Activated gamma-delta T cell treated with Interleukin-2 at 50 U/mL for 16 hours (primary cell): ENCODE measurements around the gene SLC35E1.

ENCODE experiments used
- DNase-seq: peaks from one replicate; pipeline ENCODE4 v3.0.0-alpha.2; 2020

SLC35E1 gene

GRCh38 chr19:16596399-16596798, 24.2 kb upstream of the SLC35E1 start:
- DNase-seq: no peak

GRCh38 chr19:16595097-16595496, 22.9 kb upstream of the SLC35E1 start:
- no peak for DNase-seq

GRCh38 chr19:16594681-16595091, 22.5 kb upstream of the SLC35E1 start:
- peak; percentile 37 for DNase-seq

DNA sequence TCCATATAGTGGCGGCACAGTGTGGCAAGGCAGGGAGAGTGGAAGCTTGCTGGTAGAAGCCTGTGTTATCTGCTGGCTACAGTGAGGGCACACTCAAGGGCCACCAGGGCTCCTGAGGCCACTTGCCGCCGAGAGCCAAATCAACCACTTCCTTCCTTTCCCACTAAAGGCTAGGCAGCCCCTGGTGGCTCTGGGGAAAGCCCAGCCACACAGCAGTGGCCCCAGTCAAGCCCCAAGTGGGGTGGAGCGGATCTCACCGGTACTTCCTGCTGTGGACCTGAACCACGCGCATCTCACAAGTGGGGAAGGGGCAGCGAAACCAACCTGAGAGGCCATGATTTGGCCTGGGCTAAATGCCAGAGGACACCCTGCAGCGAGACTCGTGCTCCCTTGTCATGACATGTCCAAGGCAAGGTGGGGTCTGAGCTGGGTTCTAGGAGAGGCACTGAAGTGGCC, 21.9 kb upstream of the SLC35E1 start:
- DNase-seq: peak; percentile 46

DNA sequence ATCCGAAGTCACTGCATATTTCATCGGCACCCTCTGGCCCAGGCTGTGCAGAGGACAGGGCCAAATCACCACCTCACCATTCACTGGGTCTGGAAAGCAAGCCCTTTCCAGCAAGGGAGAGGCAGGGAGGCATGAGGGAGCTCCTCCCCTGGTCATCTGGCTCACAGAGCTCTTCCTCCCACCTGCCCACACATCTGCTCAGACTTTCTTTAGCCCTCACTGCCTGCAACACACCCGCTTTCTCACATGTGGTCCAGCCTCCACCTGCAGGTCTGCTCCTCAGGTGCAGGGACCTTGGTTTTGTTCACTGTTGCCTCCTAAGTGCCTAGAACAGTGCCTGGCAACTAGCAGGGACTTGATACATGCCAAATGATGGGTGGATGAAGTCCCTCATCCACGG, 21.0 kb upstream of the SLC35E1 start:
- DNase-seq: no peak

DNA sequence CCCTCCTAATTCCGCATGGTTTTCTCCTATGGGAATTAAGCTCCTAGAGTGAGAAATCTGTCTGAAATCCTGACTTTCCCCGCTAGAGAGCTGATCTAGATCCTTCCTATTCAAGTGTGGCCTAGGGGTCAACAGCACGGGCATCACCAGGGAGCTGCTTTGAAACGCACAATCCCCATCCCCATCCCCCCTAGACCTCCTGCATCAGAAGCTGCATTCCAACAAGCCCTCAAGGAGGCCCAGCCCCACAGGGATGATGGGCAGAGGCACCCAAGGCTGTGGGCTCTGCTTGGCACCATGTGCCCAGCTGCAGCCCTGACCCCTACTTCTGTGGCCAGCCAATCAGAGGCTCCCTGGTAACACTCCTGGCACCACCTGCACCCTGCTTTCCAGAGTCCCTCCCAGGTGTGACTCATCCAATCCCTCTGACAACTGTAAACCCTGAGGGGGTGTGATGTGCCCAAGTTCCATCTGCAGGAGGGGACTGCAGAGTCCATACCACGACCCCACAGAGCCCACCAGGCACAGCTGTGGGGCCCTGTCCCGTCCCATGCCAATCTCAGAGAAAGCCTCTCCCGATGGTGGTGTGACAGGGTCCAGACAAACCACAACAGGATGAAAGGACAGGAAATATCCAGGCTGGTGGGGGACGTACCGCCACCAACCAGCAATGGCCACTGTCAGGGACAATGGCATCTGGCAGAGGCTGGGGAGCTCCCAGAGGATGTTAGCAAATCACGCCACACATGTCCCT, 19.8 kb upstream of the SLC35E1 start:
- DNase-seq: no peak

- no peak for DNase-seq
Measured at GRCh38 chr19:16590876-16591802, 18.9 kb upstream of the SLC35E1 start.

DNA sequence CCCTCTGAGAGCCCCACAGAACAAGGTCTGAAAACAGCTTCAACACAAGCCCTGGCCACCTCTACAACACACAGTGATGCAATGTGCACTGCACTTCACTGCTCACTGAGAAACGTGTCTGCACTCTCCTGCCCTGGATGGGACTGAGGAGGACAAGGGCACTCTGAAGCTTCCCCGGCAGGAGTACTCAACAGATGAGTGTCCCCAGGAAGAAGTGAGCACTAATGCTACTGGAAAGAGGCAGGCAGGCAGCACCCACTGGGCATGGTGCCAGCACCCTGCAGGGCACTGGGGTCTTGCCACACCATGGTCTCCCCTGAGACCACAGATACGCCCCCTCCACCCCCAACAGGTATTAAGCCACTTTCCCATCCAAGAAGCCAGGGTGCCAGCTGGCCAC, 17.7 kb upstream of the SLC35E1 start:
- no peak for DNase-seq

DNA sequence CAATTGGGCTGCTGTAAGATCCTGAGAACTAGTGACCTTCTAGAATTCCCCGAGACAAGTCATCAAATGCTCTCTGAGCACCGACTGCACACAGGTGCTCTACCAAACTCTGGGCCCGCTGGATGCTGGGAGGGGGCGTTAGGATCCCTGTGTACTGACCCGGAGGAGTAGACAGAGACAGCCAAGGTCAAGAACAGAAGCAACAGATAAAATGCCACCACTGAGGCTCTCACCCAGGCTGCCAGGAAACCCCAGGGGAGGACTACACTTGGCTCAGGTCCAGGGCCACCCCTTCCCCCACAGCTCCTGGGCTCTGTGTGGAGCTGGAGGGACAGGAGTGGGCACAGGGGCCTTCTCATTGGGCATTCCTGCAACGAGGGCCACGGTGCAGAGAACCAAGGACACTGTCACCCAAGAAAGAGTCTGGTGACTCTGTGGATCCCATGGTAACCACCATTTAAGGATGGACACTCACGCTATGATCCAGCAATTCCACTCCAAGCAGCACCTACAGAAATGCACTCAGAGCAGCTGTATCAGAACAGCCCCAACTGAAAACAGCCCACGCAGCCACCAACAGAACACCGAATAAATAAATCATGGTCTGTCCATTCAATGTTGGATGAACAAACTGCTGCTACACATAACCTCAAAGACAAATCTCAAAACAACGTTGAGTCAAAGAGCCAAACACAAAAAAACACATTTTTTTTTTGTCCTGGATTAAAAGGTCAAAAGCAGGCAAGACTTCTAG, 16.8 kb upstream of the SLC35E1 start:
- DNase-seq: no peak

DNA sequence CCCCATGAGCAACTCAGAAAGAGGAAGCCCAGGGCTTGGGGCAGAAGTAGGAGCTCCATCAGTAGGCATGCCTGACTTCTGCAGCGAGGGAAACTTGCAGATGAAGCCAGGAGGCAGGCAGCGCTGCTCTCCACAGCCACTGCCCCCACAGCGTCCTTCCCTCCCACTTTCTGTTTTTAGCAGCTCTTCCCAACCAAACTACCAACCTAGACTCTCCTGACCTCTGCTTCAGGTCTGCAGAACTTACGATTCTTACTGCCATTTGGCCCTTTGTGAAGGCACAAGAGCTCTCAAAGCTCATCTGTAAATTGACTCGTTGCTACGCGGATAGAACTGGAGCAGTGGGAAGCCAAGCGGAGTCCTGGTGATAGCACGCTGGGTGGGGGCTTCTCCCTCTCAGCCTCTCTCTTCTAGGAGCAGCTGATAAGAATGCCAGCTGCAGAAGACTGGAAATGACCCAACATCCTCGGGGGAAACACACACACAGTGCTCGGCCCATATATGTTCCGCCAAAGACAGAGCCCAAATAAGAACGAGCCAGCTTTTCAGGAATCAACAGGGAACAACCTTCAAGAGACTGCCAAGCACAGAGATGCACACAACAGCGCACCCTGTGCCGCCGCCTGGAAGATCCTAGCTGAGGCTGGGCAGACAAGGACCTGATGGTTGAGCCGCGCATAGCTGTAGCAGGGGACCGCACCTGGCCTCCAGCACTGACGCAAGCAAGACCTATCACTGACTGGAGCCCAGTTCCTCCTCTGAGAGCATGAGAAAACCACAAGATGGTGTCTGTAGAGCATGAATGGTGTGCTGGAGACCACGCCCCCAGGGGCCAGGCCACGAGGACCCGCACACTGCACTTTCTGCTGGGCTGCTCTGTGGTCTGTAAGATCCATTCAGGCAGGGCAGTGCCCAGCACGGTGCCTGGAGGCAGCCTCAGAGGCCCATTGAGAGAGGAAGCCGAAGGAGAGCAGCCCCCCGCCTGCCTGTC, 15.9 kb upstream of the SLC35E1 start:
- DNase-seq: peak; percentile 48

- DNase-seq: peak; percentile 59
Measured at GRCh38 chr19:16586991-16587832, 15.0 kb upstream of the SLC35E1 start.

DNA sequence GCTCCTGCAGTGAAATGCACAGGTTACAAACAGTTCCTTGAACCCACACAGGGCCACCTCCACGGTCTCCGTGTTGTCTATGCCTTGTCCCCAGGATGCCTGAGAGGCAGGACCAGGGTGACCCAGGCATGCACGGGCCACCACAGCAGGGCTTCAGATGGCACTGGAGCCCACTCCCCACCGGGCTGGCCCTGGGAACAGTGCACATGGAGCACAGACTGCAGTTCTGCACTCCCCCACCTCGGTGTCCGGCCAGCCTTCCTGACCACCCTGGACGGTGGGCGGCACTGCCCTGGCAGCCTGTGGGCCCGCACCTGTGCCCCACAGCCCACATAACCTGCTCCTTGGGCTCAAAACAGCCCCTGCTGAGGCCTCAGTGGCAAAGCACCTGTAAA, 14.3 kb upstream of the SLC35E1 start:
- DNase-seq: no peak

GRCh38 chr19:16585808-16586476, 13.7 kb upstream of the SLC35E1 start:
- DNase-seq: no peak

GRCh38 chr19:16585094-16585801, 13.0 kb upstream of the SLC35E1 start:
- no peak for DNase-seq

DNA sequence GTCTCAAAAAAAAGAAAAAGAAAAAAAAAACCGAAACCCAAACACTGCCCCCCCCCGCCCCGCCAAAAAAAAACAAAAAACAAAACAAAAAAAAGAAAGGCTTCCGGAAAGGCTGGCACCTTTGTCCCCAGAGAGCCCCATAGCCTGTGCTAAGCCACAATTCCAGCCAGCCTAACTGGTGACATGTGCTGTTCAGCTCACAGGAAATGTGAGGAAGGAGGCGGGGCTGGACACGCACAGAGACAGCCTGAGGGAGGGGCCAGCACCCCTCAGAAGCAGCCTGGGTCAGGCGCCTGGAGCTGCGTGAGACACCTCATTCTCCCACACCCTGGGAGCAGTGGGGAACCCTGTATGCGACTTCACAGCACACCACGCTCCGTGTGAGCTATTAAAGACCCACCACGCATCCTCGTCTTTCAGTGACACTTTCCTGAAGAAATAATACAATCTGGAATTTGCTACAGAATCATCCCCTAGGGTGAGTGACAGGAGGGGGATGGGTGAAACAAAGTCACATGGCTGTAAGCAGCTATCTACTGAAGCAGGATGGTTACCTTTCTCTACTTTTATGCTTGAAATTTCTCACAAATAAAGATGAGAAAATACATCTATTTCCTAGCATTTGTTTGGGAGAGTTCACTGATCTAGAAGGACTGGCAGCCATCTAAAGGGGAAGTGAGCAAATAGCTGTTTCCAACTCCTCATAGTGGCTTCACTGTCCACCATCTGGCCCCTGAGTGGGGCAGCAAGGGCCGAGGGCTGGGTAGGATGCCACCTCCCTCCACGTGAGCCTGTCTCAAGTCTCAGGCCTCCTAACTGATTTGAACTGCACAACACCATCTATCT, 12.3 kb upstream of the SLC35E1 start:
- peak; percentile 90 for DNase-seq

GRCh38 chr19:16582486-16583261, 10.5 kb upstream of the SLC35E1 start:
- DNase-seq: no peak

- no peak for DNase-seq
Measured at GRCh38 chr19:16581971-16582343, 9.7 kb upstream of the SLC35E1 start.
